Central memory CD8-positive, alpha-beta T cell (primary cell): Measurements from ENCODE around the gene ZNF616.
A peak's percentile ranks its signal among the peaks of the same experiment; 100 is the strongest.

Source experiments
- ATAC-seq: fragments of 150-1000 bp; cut with Tn5 transposase; replicated peaks from 2 replicates; pipeline ENCODE4 v1.10.0; 2022; ENCODE audit warnings: mild to moderate bottlenecking, moderate FRiP score, moderate number of reproducible peaks; ENCODE audit not compliant: poor library complexity, severe bottlenecking; ENCODE audit errors: extremely low read depth
- DNase-seq, 2 donors: peaks; one replicate each; pipeline ENCODE4 v3.0.0; 2021; ENCODE audit warnings: low spot score in 2 of 2
- H3K27ac Mint-ChIP-seq: one replicate; pipeline ENCODE4 v1.8.0; 2022; ENCODE audit warnings: low read depth, mild to moderate bottlenecking, moderate library complexity, mixed read lengths
- H3K27me3 Mint-ChIP-seq: one replicate; pipeline ENCODE4 v1.8.0; 2022; ENCODE audit warnings: mixed read lengths
- H3K36me3 Mint-ChIP-seq: one replicate; pipeline ENCODE4 v1.8.0; 2022; ENCODE audit warnings: mild to moderate bottlenecking, moderate library complexity, mixed read lengths; ENCODE audit not compliant: insufficient read depth
- H3K4me1 Mint-ChIP-seq: one replicate; pipeline ENCODE4 v1.8.0; 2022; ENCODE audit warnings: mixed read lengths
- H3K4me3 Mint-ChIP-seq: one replicate; pipeline ENCODE4 v1.8.0; 2022; ENCODE audit warnings: mild to moderate bottlenecking, moderate library complexity, mixed read lengths
- H3K9me3 Mint-ChIP-seq: one replicate; pipeline ENCODE4 v1.8.0; 2022; ENCODE audit warnings: mixed read lengths

ZNF616 gene

GRCh38 chr19:52141203-52141602, 1.5 kb upstream of the ZNF616 start:
- ATAC-seq = no peak
- Mint-ChIP-seq H3K36me3 (peaks cover 10% of the 10 kb centered on the region), H3K4me3 (no peak overlapping the region), H3K27ac (no peak overlapping the region), H3K27me3 (no peaks in the 10 kb centered on the region), H3K4me1 (peaks cover 25% of the 10 kb centered on the region), H3K9me3 (no peaks in the 10 kb centered on the region)
- no peak for DNase-seq

DNA sequence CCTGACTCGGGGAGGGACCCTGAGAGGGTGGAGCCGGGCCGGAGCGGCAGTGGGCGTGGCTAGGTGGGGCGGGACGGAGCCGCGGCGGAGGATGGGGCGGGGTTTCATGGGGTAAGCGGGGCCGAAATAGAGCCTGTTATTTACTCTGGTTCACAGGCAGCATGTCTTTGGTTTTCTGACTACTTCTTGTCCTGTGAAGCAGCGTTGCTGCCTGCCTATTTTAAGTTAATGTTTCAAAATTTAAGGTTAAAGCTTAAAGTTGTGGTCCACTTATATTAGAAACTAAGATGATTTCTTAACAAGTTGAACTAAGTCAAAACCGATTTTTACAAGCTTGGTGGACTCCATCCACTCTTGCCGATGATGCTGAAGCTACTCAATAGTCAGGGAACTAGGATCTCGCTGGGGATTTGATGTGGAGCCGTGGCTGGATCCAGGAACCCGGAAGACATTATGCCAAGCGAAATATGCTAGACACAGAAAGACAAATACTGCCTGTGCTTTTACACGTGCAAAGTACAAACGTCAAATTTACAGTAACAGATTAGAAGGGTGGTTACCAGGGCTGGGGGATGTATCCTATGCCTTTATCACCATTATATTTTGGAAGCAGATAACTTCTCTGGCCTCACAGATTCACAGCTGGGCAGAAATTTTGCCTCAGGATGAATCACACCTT, 433 bp upstream of the ZNF616 start:
- H3K36me3 Mint-ChIP-seq = peaks cover 10% of the 10 kb centered on the region
- H3K27me3 Mint-ChIP-seq = no peaks in the 10 kb centered on the region
- H3K4me1 Mint-ChIP-seq = peaks cover 29% of the 10 kb centered on the region
- H3K9me3 Mint-ChIP-seq = no peaks in the 10 kb centered on the region
- DNase-seq (no peak), ATAC-seq (peak; percentile 91)
- H3K4me3 Mint-ChIP-seq = peak overlapping the region; percentile 88
- peak overlapping the region; percentile 99 for H3K27ac Mint-ChIP-seq

DNA sequence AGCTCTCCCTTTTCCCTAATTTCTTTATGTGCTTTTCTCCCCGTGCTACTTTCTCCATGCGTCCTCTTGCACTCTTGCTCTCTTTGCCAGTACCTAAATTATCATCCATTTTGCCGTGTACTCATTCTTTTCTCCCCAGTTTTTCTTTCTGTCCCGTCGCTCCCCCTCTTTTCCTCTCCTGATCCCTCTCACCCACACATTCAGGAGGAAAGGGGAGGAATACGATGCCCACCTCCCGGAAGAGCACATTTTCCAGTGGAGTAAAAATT, 821 bp downstream of the ZNF616 start:
- no peak for ATAC-seq
- Mint-ChIP-seq H3K27ac (peak overlapping the region; percentile 99), H3K4me3 (peak overlapping the region; percentile 88), H3K27me3 (no peaks in the 10 kb centered on the region), H3K9me3 (no peaks in the 10 kb centered on the region), H3K4me1 (peaks cover 32% of the 10 kb centered on the region), H3K36me3 (peaks cover 10% of the 10 kb centered on the region)
- DNase-seq = no peak

GRCh38 chr19:52138278-52138982, 1.3 kb downstream of the ZNF616 start:
- Mint-ChIP-seq H3K4me1 (peaks cover 32% of the 10 kb centered on the region), H3K9me3 (no peaks in the 10 kb centered on the region), H3K4me3 (peak overlapping the region; percentile 88), H3K27me3 (no peaks in the 10 kb centered on the region), H3K27ac (peak overlapping the region; percentile 99), H3K36me3 (peaks cover 10% of the 10 kb centered on the region)
- DNase-seq (no peak), ATAC-seq (no peak)

GRCh38 chr19:52120286-52120685, 19.5 kb downstream of the ZNF616 start:
- DNase-seq (no peak), ATAC-seq (no peak)
- no peak overlapping the region for H3K4me3 Mint-ChIP-seq
- H3K4me1 Mint-ChIP-seq = no peaks in the 10 kb centered on the region
- H3K36me3 Mint-ChIP-seq = peaks cover 35% of the 10 kb centered on the region
- no peaks in the 10 kb centered on the region for H3K27me3 Mint-ChIP-seq
- H3K27ac Mint-ChIP-seq = no peak overlapping the region
- peaks cover 38% of the 10 kb centered on the region for H3K9me3 Mint-ChIP-seq

DNA sequence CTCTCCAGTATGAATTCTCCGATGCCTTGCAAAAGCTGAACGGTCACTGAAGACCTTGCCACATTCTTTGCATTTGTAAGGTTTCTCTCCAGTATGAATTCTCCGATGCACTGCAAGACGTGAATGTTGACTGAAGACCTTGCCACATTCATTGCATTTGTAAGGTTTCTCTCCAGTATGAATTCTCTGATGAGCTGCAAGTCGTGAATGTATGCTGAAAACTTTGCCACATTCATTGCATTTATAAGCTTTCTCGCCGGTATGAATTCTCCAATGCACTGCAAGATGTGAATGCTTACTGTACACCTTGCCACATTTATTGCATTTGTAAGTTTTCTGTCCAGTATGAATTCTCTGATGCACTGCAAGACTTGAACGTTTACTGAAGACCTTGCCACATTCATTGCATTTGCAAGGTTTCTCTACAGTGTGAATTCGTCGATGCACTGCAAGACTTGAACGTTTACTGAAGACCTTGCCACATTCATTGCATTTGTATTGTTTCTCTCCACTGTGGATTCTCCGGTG, 24.1 kb downstream of the ZNF616 start:
- Mint-ChIP-seq H3K9me3 (peaks cover 43% of the 10 kb centered on the region), H3K4me1 (no peaks in the 10 kb centered on the region), H3K27me3 (no peaks in the 10 kb centered on the region), H3K36me3 (peaks cover 12% of the 10 kb centered on the region), H3K27ac (no peak overlapping the region), H3K4me3 (no peak overlapping the region)
- DNase-seq = no peak
- ATAC-seq = no peak

GRCh38 chr19:52114691-52115090, 25.0 kb downstream of the ZNF616 start:
- H3K27me3 Mint-ChIP-seq = no peaks in the 10 kb centered on the region
- H3K36me3 Mint-ChIP-seq = peaks cover 4% of the 10 kb centered on the region
- H3K9me3 Mint-ChIP-seq = peaks cover 38% of the 10 kb centered on the region
- no peak overlapping the region for H3K27ac Mint-ChIP-seq
- DNase-seq = no peak
- H3K4me1 Mint-ChIP-seq = no peaks in the 10 kb centered on the region
- no peak for ATAC-seq
- H3K4me3 Mint-ChIP-seq = no peak overlapping the region

GRCh38 chr19:52112624-52113023, 27.1 kb downstream of the ZNF616 start:
- H3K27ac Mint-ChIP-seq = no peak overlapping the region
- no peak for DNase-seq
- peaks cover 33% of the 10 kb centered on the region for H3K9me3 Mint-ChIP-seq
- no peak for ATAC-seq
- H3K36me3 Mint-ChIP-seq = no peaks in the 10 kb centered on the region
- no peak overlapping the region for H3K4me3 Mint-ChIP-seq
- no peaks in the 10 kb centered on the region for H3K4me1 Mint-ChIP-seq
- no peaks in the 10 kb centered on the region for H3K27me3 Mint-ChIP-seq

DNA sequence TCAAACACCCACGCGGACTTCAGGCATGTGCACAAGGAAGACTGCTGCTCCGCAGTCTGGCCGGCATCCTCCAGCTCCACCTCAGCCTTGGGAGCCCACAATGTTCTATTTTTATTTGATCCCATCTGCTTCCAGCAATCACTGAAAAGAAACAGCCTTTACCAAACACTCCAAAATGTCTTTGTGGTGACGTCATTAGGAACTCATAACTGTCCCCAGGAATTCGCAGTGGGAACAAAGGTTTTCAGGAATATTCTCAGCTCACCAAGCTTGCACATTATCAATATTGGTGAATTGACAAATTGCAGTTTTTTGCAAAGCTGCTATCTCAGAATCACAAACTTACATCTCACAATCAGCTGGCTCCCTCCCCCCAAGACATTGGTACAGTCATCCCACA, 29.0 kb downstream of the ZNF616 start:
- Mint-ChIP-seq H3K27me3 (no peaks in the 10 kb centered on the region), H3K4me3 (no peak overlapping the region), H3K27ac (no peak overlapping the region), H3K4me1 (peaks cover 4% of the 10 kb centered on the region), H3K9me3 (peaks cover 33% of the 10 kb centered on the region), H3K36me3 (no peaks in the 10 kb centered on the region)
- DNase-seq (no peak), ATAC-seq (no peak)

- Mint-ChIP-seq H3K27me3 (no peaks in the 10 kb centered on the region), H3K4me1 (peaks cover 4% of the 10 kb centered on the region), H3K27ac (no peak overlapping the region), H3K4me3 (no peak overlapping the region), H3K36me3 (no peaks in the 10 kb centered on the region), H3K9me3 (peaks cover 12% of the 10 kb centered on the region)
- DNase-seq = no peak
- no peak for ATAC-seq
Measured at GRCh38 chr19:52102782-52103181, 37.0 kb downstream of the ZNF616 start.

DNA sequence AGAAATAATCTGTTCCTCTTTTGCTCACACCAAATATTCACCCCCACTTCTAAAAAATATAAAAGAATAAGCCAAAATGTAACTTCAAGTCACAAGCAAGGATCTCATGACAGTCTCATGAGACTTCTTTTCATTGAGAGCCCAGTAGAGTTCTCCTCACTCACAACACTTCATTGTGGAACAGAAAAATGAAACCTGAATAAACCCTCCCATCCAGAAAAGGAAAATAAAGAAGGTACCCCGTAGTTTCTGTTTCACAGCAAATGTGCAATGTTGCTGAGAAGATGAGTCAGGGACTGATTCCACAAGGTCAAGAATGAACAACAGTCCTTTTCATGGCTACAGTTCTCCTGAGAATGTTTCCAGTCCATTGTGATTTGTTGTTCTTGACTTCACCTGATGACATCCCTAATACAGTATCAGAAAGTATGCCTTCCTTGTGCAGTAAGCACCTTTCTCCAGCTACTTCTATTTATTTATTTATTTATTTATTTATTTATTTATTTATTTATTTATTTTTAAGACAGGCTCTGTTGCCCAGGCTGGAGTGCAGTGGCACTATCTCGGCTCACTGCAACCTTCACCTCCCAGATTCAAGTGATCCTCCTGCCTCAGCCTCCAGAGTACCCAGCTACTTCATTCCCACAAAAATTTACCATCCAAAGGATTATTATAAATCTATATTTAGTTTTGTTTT, 37.7 kb downstream of the ZNF616 start:
- H3K4me1 Mint-ChIP-seq = peaks cover 4% of the 10 kb centered on the region
- peaks cover 6% of the 10 kb centered on the region for H3K9me3 Mint-ChIP-seq
- DNase-seq (no peak), ATAC-seq (no peak)
- no peaks in the 10 kb centered on the region for H3K36me3 Mint-ChIP-seq
- H3K4me3 Mint-ChIP-seq = no peak overlapping the region
- H3K27ac Mint-ChIP-seq = no peak overlapping the region
- H3K27me3 Mint-ChIP-seq = no peaks in the 10 kb centered on the region

DNA sequence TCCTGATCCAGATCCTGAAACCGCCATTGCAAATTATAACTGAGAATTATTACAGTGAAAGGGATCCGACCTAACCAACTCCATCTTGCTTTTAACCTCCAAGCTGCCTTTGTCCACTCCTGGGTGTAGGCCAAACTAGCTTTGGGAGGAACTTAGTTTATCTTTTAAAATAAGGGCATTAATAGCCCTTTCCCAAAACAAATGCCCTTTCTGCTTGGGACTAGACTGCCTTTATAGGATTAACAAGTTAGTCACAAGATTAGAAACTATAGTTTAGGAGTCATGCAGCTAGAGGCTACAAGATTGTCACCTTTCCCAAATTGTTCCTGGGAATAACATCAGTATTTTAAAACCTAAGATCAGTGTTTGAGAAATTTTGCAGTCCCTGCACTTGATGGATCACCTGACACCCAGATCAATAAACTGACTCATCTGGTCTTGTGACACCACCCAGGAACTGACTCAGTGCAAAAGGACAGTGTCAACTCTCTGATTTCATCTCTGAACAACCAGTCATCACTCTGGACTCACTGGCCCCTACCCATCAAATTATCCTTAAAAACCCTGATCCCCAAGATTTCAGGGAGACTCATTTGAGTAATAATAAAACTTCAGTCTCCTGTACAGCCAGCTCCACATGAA, 40.1 kb downstream of the ZNF616 start:
- no peak overlapping the region for H3K27ac Mint-ChIP-seq
- H3K36me3 Mint-ChIP-seq = peaks cover 5% of the 10 kb centered on the region
- no peak overlapping the region for H3K4me3 Mint-ChIP-seq
- peaks cover 10% of the 10 kb centered on the region for H3K9me3 Mint-ChIP-seq
- H3K27me3 Mint-ChIP-seq = no peaks in the 10 kb centered on the region
- DNase-seq (no peak), ATAC-seq (no peak)
- peaks cover 11% of the 10 kb centered on the region for H3K4me1 Mint-ChIP-seq
